GM18507 (cell line): ENCODE data around the gene UGT1A10.
"Not testable (repeated sequence)": the region's sequence is repeated elsewhere in the genome, so short reads cannot be mapped to it uniquely, and the experiment has no call there.

Experiments used
- DNase-seq: peaks from one replicate; pipeline ENCODE4 v3.0.0; 2011; ENCODE audit warnings: low read depth; ENCODE audit not compliant: insufficient read length; ENCODE audit errors: extremely low spot score
- FAIRE-seq: peaks from 2 replicates; lab custom pipeline; 2011; peaks lifted over from hg19 to GRCh38; lab: Jason Lieb, UNC

UGT1A10 gene

GRCh38 chr2:233714121-233714520 is 77.9 kb downstream of the UGT1A10 start:
- no peak for FAIRE-seq
- no peak for DNase-seq

GRCh38 chr2:233718552-233718951 is 82.3 kb downstream of the UGT1A10 start, which contains the start of gene UGT1A4:
TSS of gene UGT1A4 (plus strand) at chr2:233718736. CDS start at chr2:233718821, 85 bp downstream.
- FAIRE-seq (no peak), DNase-seq (no peak)

DNA sequence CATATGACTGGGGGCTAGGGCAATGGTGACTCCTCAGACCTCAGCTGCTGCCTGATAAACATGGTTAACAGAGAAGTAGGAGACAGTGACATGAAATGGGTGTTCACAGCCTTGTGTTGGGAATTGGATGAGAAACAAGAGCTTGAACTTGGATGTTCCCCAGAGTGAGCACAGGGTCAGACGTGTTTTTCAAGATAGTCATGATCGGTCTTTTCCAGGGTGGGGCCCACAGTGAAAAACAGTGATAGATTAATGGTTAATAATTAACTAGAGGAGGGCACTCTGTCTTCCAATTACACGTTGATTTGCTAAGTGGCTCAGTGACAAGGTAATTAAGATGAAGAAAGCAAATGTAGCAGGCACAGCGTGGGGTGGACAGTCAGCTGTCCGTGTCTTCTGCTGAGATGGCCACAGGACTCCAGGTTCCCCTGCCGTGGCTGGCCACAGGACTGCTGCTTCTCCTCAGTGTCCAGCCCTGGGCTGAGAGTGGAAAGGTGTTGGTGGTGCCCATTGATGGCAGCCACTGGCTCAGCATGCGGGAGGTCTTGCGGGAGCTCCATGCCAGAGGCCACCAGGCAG is 92.6 kb downstream of the UGT1A10 start, which contains the start of gene UGT1A3:
Gene UGT1A3 (plus strand): TSS at position 320 of the 579 bp plus-strand sequence. CDS start 85 bp downstream, at position 405.
- no peak for FAIRE-seq

GRCh38 chr2:233736868-233737653 is 100.8 kb downstream of the UGT1A10 start:
- FAIRE-seq, DNase-seq: not testable (repeated sequence)

More for the DNA sequence above, 92.6 kb downstream of the UGT1A10 start, which contains the start of gene UGT1A3:
- no peak for DNase-seq

DNA sequence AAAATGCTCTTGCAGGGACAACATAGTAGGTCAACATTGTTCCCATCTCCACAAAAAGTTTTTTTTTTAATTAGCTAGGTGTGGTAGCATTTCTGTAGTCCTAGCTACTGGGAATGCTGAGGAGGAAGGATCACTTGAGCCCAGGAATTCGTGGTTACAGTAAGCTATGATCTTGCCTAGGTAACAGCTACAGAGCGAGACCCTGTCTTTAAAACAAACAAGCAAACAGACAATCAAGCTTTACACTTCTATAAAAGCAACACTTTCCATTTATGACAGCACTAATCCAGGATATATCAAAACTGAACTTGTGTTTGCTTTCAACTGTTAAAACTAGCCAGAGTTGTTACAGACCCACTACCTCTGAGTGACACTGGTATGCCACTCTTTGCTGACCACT is 104.6 kb downstream of the UGT1A10 start:
- no peak for FAIRE-seq
- no peak for DNase-seq

DNA sequence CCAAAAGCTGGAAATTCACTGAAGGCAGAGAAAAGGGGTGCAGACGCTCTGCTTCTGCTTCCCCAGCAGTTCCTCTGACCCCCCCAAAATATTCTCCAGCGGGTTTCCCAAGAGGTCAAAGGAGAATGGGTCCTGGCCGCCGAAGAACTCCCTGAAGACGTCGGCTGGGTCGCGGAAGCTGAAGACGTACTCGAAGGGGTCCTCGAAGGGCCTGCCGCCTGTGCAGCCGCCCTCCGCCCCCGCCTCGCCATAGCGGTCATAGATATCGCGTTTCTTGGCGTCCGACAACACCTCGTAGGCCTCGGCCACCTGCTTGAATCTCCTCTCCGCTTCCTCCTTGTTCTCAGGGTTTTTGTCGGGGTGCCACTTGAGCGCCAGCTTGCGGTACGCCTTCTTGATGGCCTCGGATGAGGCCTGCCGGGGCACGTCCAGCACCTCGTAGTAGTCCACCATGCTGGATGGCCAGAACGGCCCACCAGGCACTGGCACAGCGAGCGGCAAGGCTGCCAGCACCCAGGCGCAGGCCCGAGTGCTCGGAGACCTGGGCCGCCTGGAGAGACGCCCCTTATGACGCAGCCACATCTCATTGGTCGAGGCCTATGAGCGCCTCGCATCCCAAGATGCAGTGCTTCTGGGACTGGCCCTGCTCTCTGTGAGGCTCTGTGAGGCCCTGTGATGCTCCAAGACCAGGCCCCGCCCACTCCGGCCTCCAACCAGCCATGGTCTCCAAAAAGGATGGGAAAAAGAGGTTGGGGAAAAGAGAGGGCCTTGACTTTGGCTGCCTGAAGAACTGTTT is 107.4 kb downstream of the UGT1A10 start:
- DNase-seq (no peak), FAIRE-seq (no peak)

GRCh38 chr2:233745073-233745755 is 109.0 kb downstream of the UGT1A10 start:
- no peak for DNase-seq
- FAIRE-seq, result no peak

GRCh38 chr2:233745838-233746237 is 109.6 kb downstream of the UGT1A10 start:
- not testable (repeated sequence) for DNase-seq, FAIRE-seq

- DNase-seq, result no peak
- FAIRE-seq, result no peak
These were observed 110.4 kb downstream of the UGT1A10 start for GRCh38 chr2:233746475-233747282.

GRCh38 chr2:233747283-233747544 is 111.0 kb downstream of the UGT1A10 start:
- DNase-seq (no peak), FAIRE-seq (no peak)

- FAIRE-seq, DNase-seq: not testable (repeated sequence)
These were observed 114.4 kb downstream of the UGT1A10 start for GRCh38 chr2:233750689-233751088.

DNA sequence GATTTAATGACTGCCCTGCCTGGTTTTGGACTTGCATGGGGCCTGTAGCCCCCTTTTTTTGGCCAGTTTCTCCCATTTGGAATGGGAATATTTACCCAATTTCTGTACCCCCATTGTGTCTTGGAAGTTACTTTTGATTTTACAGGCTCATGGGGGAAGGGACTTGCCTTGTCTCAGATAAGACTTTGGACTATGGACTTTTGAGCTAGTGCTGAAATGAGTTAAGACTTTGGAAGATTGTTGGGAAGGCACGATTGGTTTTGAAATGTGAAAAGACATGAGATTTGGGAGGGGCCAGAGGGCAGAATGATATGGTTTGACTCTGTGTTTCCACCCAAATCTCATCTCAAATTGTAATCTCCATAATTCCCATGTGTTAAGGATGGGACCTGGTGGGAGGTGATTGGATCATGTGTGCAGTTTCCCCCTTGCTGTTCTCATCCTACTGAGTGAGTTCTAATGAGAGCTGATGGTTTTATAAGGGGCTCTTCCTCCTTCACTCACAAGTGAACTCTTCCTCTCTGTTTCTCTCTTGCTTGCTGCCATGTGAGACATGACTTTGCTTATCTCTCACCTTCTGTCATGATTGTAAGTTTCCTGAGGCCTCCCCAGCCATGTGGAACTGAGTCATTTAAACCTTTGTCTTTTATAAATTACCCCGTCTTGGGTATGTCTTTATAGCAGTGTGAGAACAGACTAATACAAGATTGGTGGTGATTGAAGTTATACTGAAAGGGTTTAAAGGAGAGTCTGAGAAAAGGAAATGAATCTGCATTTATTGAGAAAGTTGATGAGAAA is 115.2 kb downstream of the UGT1A10 start:
- FAIRE-seq, DNase-seq: not testable (repeated sequence)

GRCh38 chr2:233754872-233755611 is 118.8 kb downstream of the UGT1A10 start:
- DNase-seq (no peak), FAIRE-seq (no peak)

DNA sequence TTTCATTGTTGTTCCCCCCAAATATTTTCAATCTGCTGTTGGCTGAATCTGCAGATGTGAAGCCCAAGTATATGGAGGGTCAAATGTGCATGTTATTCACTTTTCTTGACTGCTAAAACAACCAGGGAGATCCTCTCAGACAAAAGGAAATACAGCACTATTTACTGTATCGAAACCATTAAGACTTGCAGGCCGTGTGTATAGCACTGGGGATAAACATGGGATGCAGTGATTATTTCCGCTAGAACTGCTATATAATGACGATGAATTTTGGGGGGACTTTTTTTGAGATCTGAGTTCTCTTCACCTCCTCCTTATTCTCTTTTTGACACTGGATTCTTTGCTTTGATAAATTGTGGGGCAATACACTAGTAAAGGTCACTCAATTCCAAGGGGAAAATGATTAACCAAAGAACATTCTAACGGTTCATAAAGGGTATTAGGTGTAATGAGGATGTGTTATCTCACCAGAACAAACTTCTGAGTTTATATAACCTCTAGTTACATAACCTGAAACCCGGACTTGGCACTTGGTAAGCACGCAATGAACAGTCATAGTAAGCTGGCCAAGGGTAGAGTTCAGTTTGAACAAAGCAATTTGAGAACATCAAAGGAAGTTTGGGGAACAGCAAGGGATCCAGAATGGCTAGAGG is 120.3 kb downstream of the UGT1A10 start:
- FAIRE-seq, result no peak
- no peak for DNase-seq

DNA sequence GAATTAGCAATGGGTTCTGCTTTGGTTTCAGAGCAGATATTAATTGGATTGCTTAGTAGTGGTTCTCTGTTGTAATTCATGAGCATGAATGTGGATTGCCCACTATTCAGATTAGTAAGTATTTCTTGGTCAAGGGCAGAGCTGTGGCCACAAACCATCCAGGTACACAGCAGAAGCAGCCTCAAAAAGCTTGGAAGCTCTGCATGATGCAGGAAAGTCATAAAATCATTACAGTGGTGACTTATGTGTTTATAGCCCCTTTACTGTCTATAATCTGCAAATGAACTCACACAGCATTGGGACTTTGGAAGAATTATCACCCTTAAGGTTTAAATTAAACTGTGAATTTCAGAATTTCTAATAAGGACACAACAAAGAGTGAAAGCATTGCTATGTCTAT is 121.9 kb downstream of the UGT1A10 start:
- FAIRE-seq (no peak), DNase-seq (no peak)

- no peak for DNase-seq
- no peak for FAIRE-seq
These were observed 122.6 kb downstream of the UGT1A10 start for GRCh38 chr2:233758849-233759248.

DNA sequence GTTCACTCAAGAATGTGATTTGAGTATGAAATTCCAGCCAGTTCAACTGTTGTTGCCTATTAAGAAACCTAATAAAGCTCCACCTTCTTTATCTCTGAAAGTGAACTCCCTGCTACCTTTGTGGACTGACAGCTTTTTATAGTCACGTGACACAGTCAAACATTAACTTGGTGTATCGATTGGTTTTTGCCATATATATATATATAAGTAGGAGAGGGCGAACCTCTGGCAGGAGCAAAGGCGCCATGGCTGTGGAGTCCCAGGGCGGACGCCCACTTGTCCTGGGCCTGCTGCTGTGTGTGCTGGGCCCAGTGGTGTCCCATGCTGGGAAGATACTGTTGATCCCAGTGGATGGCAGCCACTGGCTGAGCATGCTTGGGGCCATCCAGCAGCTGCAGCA is 123.8 kb downstream of the UGT1A10 start, which contains the start of gene UGT1A1:
Gene UGT1A1 (plus strand): TSS at position 228 of the 400 bp plus-strand sequence. CDS start 18 bp downstream, at position 246.
- DNase-seq, result no peak

More for the DNA sequence above, 123.8 kb downstream of the UGT1A10 start, which contains the start of gene UGT1A1:
- no peak for FAIRE-seq
